Endodermal cell (in vitro differentiated cells): ENCODE measurements around the gene TOM1L2. TPM values are rescaled to one million over a fixed set of nuclear protein-coding genes. Genes with fewer than 3 reads are reported as not detected.
A peak's percentile ranks its signal among the peaks of the same experiment; 100 is the strongest.

Experiments used
- DNase-seq: peaks from one replicate; pipeline ENCODE4 v3.0.0-alpha.2; 2017
- H3K27ac ChIP-seq: 2 replicates; pipeline ENCODE4 v1.5.1; 2013; ENCODE audit warnings: mild to moderate bottlenecking, low read depth, low read length, moderate library complexity
- H3K27me3 ChIP-seq: 2 replicates; pipeline ENCODE4 v1.6.1; 2013; ENCODE audit warnings: mild to moderate bottlenecking, low read length, moderate library complexity; ENCODE audit not compliant: insufficient read depth, control insufficient read depth, poor library complexity, severe bottlenecking
- H3K36me3 ChIP-seq: 2 replicates; pipeline ENCODE4 v1.7.0; 2013; ENCODE audit warnings: mild to moderate bottlenecking, low read length, moderate library complexity; ENCODE audit not compliant: control insufficient read depth, insufficient read depth
- H3K4me1 ChIP-seq: one replicate; pipeline ENCODE4 v1.7.0; 2013; ENCODE audit warnings: low read length; ENCODE audit not compliant: control insufficient read depth, insufficient read depth
- H3K4me3 ChIP-seq: 2 replicates; pipeline ENCODE4 v1.5.1; 2013; ENCODE audit warnings: mild to moderate bottlenecking, low read length, moderate library complexity
- H3K9ac ChIP-seq: 2 replicates; pipeline ENCODE4 v1.6.1; 2013; ENCODE audit warnings: mild to moderate bottlenecking, low read length, moderate library complexity; ENCODE audit not compliant: poor library complexity, severe bottlenecking; ENCODE audit errors: extremely low read depth
- H3K9me3 ChIP-seq: 2 replicates; pipeline ENCODE4 v1.6.1; 2013; ENCODE audit warnings: mild to moderate bottlenecking, low read length, moderate library complexity; ENCODE audit not compliant: control insufficient read depth
- H3K27ac Mint-ChIP-seq: 2 replicates; pipeline ENCODE4 v1.8.0; 2020; ENCODE audit warnings: mixed read lengths
- H3K27me3 Mint-ChIP-seq: 2 replicates; pipeline ENCODE4 v1.8.0; 2021; ENCODE audit warnings: mild to moderate bottlenecking, mixed read lengths; ENCODE audit not compliant: insufficient read depth
- H3K36me3 Mint-ChIP-seq: 2 replicates; pipeline ENCODE4 v1.8.0; 2020; ENCODE audit warnings: low read depth, mixed read lengths
- H3K4me1 Mint-ChIP-seq: 2 replicates; pipeline ENCODE4 v1.8.0; 2020; ENCODE audit warnings: mixed read lengths
- H3K4me3 Mint-ChIP-seq: 2 replicates; pipeline ENCODE4 v1.8.0; 2020; ENCODE audit warnings: mild to moderate bottlenecking, moderate library complexity, mixed read lengths
- H3K9me3 Mint-ChIP-seq: 2 replicates; pipeline ENCODE4 v1.8.0; 2020; ENCODE audit warnings: mild to moderate bottlenecking, mixed read lengths
- WGBS, 2 experiments: methylation state at CpG; one replicate each; pipeline versions ENCODE4 v1.1.5 to v1.1.7; 2013; ENCODE audit warnings: missing lambda C conversion rate in 2 of 2, mixed read lengths in 1 of 2; ENCODE audit not compliant: insufficient coverage in 1 of 2, insufficient read length in 1 of 2; 5-methylcytosine and 5-hydroxymethylcytosine counted together
- total RNA-seq, 2 donors: library from RNA; stranded (reverse); fragmentation: NEBNext Ultra II Directional in 1 of 2; extraction: Animal tissue kit (Norgen Biotek cat#: 25700) in 1 of 2; gene quantifications; 2 replicates in 1 of 2; 3 replicates in 1 of 2; pipeline ENCODE4 v1.2.1, GENCODE V29; 2021
- TF ChIP-seq, protein P1 (sequence below): fragments of 200-600 bp; sonication (generic); conservative IDR thresholded peaks from 2 replicates; pipeline ENCODE4 v1.5.0; 2021; ENCODE audit warnings: antibody characterized with exemption, mild to moderate bottlenecking

Gene TOM1L2
- total RNA-seq, 2 donors from 2014 or later, result 10.2 to 11.5 TPM

DNA sequence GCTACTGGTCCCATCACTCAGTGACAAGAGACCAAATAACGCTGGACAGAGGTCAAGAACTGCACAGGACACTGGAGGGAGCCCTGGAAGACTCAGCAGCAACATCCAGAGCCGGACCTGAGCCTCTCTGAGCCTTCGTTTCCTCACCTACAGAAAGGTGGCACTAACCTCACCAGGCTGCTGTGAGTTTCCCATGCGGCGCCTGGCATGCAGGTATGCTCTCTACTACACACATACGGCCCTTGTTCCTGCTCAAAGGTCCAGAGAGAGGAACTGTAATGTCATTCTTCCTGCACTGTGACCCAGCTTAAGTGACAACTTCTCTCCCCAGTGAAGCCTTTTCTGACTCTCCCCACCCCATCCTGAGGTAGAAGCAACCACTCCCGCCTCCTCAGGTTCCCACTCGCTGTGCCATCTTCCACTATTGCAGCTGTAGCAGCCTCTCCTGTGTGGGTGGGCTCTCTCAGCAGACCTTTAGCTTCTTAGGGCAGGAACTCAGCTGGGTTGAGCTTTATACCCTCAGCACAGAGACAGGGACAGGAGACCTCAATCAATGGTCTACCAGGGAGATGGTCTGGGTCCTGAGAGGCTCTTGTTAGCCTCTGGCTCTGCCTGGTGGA, 91.5 kb downstream of the TOM1L2 start:
- Histone ChIP-seq H3K27me3 (no peaks in the 10 kb centered on the region), H3K36me3 (peaks cover 19% of the 10 kb centered on the region), H3K4me3 (no peak overlapping the region), H3K9ac (no peak overlapping the region), H3K27ac (no peak overlapping the region), H3K9me3 (no peaks in the 10 kb centered on the region), H3K4me1 (peaks cover 12% of the 10 kb centered on the region)
- TF ChIP-seq, protein P1, sequence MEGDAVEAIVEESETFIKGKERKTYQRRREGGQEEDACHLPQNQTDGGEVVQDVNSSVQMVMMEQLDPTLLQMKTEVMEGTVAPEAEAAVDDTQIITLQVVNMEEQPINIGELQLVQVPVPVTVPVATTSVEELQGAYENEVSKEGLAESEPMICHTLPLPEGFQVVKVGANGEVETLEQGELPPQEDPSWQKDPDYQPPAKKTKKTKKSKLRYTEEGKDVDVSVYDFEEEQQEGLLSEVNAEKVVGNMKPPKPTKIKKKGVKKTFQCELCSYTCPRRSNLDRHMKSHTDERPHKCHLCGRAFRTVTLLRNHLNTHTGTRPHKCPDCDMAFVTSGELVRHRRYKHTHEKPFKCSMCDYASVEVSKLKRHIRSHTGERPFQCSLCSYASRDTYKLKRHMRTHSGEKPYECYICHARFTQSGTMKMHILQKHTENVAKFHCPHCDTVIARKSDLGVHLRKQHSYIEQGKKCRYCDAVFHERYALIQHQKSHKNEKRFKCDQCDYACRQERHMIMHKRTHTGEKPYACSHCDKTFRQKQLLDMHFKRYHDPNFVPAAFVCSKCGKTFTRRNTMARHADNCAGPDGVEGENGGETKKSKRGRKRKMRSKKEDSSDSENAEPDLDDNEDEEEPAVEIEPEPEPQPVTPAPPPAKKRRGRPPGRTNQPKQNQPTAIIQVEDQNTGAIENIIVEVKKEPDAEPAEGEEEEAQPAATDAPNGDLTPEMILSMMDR, result no peak
- Mint-ChIP-seq H3K27ac (no peak overlapping the region), H3K4me3 (no peak overlapping the region), H3K36me3 (peaks cover 11% of the 10 kb centered on the region), H3K4me1 (peaks cover 31% of the 10 kb centered on the region), H3K27me3 (no peaks in the 10 kb centered on the region), H3K9me3 (no peaks in the 10 kb centered on the region)
- DNase-seq, result no peak
- 92 to 100% methylated on average over 6 to 8 of the region's 8 CpGs for WGBS, 2 experiments

- Mint-ChIP-seq H3K36me3 (peaks cover 9% of the 10 kb centered on the region), H3K4me3 (no peak overlapping the region), H3K4me1 (peaks cover 17% of the 10 kb centered on the region), H3K27me3 (no peaks in the 10 kb centered on the region), H3K27ac (peak overlapping the region; percentile 74), H3K9me3 (no peaks in the 10 kb centered on the region)
- Histone ChIP-seq H3K9me3 (no peaks in the 10 kb centered on the region), H3K4me1 (peaks cover 12% of the 10 kb centered on the region), H3K9ac (no peak overlapping the region), H3K4me3 (no peak overlapping the region), H3K36me3 (peaks cover 22% of the 10 kb centered on the region), H3K27me3 (no peaks in the 10 kb centered on the region), H3K27ac (peak overlapping the region; percentile 98)
- TF ChIP-seq, protein P1, result no peak
- peak; percentile 80 for DNase-seq
- WGBS, 2 experiments, result 43 to 64% methylated on average over 8 to 13 of the region's 14 CpGs
Measured at GRCh38 chr17:17877529-17878358, 94.5 kb downstream of the TOM1L2 start.

- peaks cover 12% of the 10 kb centered on the region for H3K4me1 ChIP-seq
- H3K27ac ChIP-seq, result peak overlapping the region; percentile 98
- no peaks in the 10 kb centered on the region for H3K9me3 ChIP-seq
- Mint-ChIP-seq H3K4me1 (peaks cover 14% of the 10 kb centered on the region), H3K36me3 (peaks cover 6% of the 10 kb centered on the region), H3K9me3 (no peaks in the 10 kb centered on the region), H3K27me3 (no peaks in the 10 kb centered on the region), H3K4me3 (no peak overlapping the region), H3K27ac (peak overlapping the region; percentile 74)
- H3K27me3 ChIP-seq, result no peaks in the 10 kb centered on the region
- peaks cover 22% of the 10 kb centered on the region for H3K36me3 ChIP-seq
- no peak overlapping the region for H3K9ac ChIP-seq
- TF ChIP-seq, protein P1, result no peak
- no peak overlapping the region for H3K4me3 ChIP-seq
- 96% methylated on average over 4 to 6 of the region's 6 CpGs for WGBS, 2 experiments
- no peak for DNase-seq
Measured at GRCh38 chr17:17876959-17877528, 95.2 kb downstream of the TOM1L2 start.
